ENCODE measurements around the gene PCNT. TPM values are rescaled to one million over a fixed set of nuclear protein-coding genes. Genes with fewer than 3 reads are reported as not detected.

The PCNT gene
- total and polyA plus RNA-seq, 2 experiments from 2014 or later, result 18.3 to 26.6 TPM

DNA sequence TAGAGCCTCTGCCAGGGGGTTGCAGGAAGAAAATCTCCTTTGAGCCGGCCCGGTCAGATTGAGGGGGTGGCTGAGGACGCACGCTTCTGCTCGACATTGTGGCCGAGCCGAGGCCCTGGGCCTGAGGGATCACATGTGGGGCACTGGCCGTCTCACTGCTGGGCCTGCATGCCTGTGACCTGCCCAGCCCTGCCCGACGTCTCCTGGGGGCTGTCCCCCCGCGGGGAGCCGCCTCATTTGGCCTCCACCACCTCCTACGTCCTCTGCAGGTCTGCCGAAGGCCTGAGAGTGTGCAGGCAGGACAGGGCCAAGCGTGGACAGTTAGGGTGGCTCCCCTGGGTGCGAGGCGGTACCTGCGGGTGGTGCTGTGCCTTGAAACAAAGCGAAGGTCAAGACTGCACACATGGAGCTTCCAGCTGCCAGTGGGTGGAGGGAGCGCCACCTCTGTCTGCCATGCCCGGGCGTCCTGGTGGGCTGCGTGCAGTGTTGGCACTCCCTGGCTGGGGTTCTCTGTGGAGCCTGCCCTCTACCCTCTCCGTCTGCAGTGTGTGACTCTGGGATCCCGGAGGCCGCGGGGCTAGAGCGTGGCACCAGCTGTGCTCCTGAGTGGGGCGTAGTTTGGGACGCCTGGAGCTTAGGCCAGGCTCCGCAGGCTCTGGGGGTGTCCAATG, 51.7 kb downstream of the PCNT start:
- Histone ChIP-seq H3K27ac (no peak overlapping the region), H3K27me3 (no peaks in the 10 kb centered on the region), H3K36me3 (no peaks in the 10 kb centered on the region), H3K4me3 (no peak overlapping the region), H3K4me1 (ENCODE audit: low read depth) (no peaks in the 10 kb centered on the region), H3K9me3 (ENCODE audit: low read depth) (no peaks in the 10 kb centered on the region)
- TF ChIP-seq, protein P1, sequence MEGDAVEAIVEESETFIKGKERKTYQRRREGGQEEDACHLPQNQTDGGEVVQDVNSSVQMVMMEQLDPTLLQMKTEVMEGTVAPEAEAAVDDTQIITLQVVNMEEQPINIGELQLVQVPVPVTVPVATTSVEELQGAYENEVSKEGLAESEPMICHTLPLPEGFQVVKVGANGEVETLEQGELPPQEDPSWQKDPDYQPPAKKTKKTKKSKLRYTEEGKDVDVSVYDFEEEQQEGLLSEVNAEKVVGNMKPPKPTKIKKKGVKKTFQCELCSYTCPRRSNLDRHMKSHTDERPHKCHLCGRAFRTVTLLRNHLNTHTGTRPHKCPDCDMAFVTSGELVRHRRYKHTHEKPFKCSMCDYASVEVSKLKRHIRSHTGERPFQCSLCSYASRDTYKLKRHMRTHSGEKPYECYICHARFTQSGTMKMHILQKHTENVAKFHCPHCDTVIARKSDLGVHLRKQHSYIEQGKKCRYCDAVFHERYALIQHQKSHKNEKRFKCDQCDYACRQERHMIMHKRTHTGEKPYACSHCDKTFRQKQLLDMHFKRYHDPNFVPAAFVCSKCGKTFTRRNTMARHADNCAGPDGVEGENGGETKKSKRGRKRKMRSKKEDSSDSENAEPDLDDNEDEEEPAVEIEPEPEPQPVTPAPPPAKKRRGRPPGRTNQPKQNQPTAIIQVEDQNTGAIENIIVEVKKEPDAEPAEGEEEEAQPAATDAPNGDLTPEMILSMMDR (IDR thresholded peaks at IDR 0.05; ENCODE audit: low read depth, low read length), result no peak
- DNase-seq (ENCODE audit: low read depth in 1 of 2, low spot score in 1 of 2), result no peak

GRCh38 chr21:46376231-46376628, 52.3 kb downstream of the PCNT start:
- no peak overlapping the region for H3K27ac ChIP-seq
- no peaks in the 10 kb centered on the region for H3K4me1 ChIP-seq (ENCODE audit: low read depth)
- DNase-seq (ENCODE audit: low read depth in 1 of 2, low spot score in 1 of 2), result no peak
- H3K36me3 ChIP-seq, result no peaks in the 10 kb centered on the region
- no peaks in the 10 kb centered on the region for H3K27me3 ChIP-seq
- TF ChIP-seq, protein P1 (IDR thresholded peaks at IDR 0.05; ENCODE audit: low read depth, low read length), result no peak
- no peaks in the 10 kb centered on the region for H3K9me3 ChIP-seq (ENCODE audit: low read depth)
- no peak overlapping the region for H3K4me3 ChIP-seq

- TF ChIP-seq, protein P1 (IDR thresholded peaks at IDR 0.05; ENCODE audit: low read depth, low read length), result no peak
Observed at GRCh38 chr21:46376856-46377453, 53.0 kb downstream of the PCNT start.

GRCh38 chr21:46377789-46378188, 53.8 kb downstream of the PCNT start:
- H3K9me3 ChIP-seq (ENCODE audit: low read depth), result no peaks in the 10 kb centered on the region
- no peak for DNase-seq (ENCODE audit: low read depth in 1 of 2, low spot score in 1 of 2)
- no peak overlapping the region for H3K4me3 ChIP-seq
- H3K27ac ChIP-seq, result no peak overlapping the region
- H3K36me3 ChIP-seq, result no peaks in the 10 kb centered on the region
- TF ChIP-seq, protein P1 (IDR thresholded peaks at IDR 0.05; ENCODE audit: low read depth, low read length), result no peak
- no peaks in the 10 kb centered on the region for H3K4me1 ChIP-seq (ENCODE audit: low read depth)
- H3K27me3 ChIP-seq, result no peaks in the 10 kb centered on the region

More at GRCh38 chr21:46376856-46377453, 53.0 kb downstream of the PCNT start:
- Histone ChIP-seq H3K9me3 (ENCODE audit: low read depth) (no peaks in the 10 kb centered on the region), H3K27me3 (no peaks in the 10 kb centered on the region), H3K36me3 (no peaks in the 10 kb centered on the region), H3K4me3 (no peak overlapping the region), H3K27ac (no peak overlapping the region), H3K4me1 (ENCODE audit: low read depth) (no peaks in the 10 kb centered on the region)
- DNase-seq (ENCODE audit: low read depth in 1 of 2, low spot score in 1 of 2), result no peak

- TF ChIP-seq, protein P1 (IDR thresholded peaks at IDR 0.05; ENCODE audit: low read depth, low read length), result no peak
- no peak for DNase-seq (ENCODE audit: low read depth in 1 of 2, low spot score in 1 of 2)
- Histone ChIP-seq H3K9me3 (ENCODE audit: low read depth) (no peaks in the 10 kb centered on the region), H3K4me3 (no peak overlapping the region), H3K36me3 (no peaks in the 10 kb centered on the region), H3K27ac (no peak overlapping the region), H3K27me3 (no peaks in the 10 kb centered on the region), H3K4me1 (ENCODE audit: low read depth) (no peaks in the 10 kb centered on the region)
Observed at GRCh38 chr21:46379105-46379504, 55.1 kb downstream of the PCNT start.

Measured in cardiac muscle cell (in vitro differentiated cells and primary cell).